ENCODE results near the gene KDSR.

KDSR gene

DNA sequence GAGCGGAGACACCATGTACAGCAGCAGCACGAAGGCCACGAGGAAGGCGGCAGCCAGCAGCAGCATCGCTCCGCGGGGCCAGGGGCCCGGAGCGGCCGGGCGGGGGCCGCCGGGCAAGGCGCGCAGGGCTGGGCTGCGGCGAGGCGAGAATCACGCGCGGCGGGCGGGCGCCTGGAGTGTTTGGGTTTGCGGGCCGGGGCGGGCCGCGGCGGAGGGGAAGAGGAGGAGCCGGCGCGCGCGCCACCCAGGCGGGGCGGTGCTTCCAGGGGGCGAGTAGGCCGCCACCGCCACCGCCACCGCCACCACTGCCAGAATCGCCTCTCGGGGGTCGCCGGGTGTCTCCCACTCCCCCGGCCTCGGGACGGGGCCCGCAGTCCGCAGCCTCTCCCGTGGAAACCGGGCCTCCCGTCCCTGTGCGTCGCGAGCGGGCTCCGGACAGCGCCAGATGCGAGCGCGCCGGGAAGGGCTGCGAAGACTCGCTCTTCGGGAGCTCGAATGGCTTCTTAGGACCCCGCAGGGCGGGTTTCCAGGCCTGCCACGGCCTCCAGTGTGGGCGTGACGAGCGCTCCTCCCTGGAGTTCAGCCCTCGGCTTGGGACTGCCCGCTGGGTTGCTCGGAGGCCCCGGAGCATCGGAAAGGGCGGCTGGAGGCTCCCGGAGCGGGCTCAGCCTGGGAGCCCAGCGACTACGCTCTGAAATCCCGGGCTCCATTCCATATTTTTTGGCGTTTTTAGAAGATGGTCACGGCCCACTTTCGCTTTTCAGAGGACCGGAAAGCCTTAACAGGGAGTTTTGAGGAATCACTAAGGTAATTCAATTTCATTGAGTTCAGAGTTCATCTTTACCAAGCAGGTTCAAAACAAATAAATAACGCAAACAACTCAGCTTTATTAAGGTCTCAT lies at the start of gene KDSR:
Gene KDSR (minus strand): TSS at position 154 of the 901 bp plus-strand sequence. CDS start 88 bp downstream, at position 66.
- peak within 1 kb of the TSS; percentile 89 for H3K9ac ChIP-seq (ENCODE audit: low read depth, low read length)
- H3K36me3 ChIP-seq (ENCODE audit: insufficient read depth, low read length) = peaks cover 7% of the 10 kb centered on the region; the same call in 1 of the 2 replicates
- H3K9me3 ChIP-seq (ENCODE audit: control insufficient read depth, insufficient read depth, low read length) = no peaks in the 10 kb centered on the region
- no peaks in the 10 kb centered on the region for H3K4me1 ChIP-seq (ENCODE audit: insufficient read depth, low read length)

GRCh38 chr18:63412953-63413352 lies 45.9 kb upstream of the KDSR start:
- H3K9ac ChIP-seq (ENCODE audit: low read depth, low read length) = no peak overlapping the region
- H3K36me3 ChIP-seq (ENCODE audit: insufficient read depth, low read length) = peaks cover 4% of the 10 kb centered on the region; the same call in 1 of the 2 replicates
- H3K9me3 ChIP-seq (ENCODE audit: control insufficient read depth, insufficient read depth, low read length) = no peaks in the 10 kb centered on the region
- no peaks in the 10 kb centered on the region for H3K4me1 ChIP-seq (ENCODE audit: insufficient read depth, low read length)

DNA sequence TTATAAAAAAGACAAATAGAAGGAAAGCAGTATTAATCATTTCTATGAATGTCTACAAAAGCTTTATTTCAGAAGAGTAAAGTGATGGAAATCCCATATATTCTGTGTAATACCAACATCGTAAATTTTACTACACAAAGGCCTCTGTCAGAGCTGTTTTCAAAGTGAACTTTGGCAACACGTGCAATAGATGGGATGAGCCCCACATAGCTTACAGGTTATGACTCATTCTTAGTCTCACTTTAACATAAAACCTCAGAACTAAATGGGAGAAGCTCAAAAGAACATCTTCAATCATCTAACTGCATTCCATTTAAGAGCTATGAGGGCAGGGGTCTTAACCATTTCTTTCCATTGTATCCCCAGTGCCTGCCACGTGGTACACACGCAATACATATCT lies 43.8 kb upstream of the KDSR start:
- Histone ChIP-seq H3K9ac (ENCODE audit: low read depth, low read length) (no peak overlapping the region), H3K36me3 (ENCODE audit: insufficient read depth, low read length) (peaks cover 4% of the 10 kb centered on the region; the same call in 1 of the 2 replicates)

GRCh38 chr18:63409301-63409700 lies 42.3 kb upstream of the KDSR start:
- H3K9ac ChIP-seq (ENCODE audit: low read depth, low read length) = no peak overlapping the region
- H3K4me1 ChIP-seq (ENCODE audit: insufficient read depth, low read length) = no peaks in the 10 kb centered on the region
- no peaks in the 10 kb centered on the region for H3K9me3 ChIP-seq (ENCODE audit: control insufficient read depth, insufficient read depth, low read length)
- H3K36me3 ChIP-seq (ENCODE audit: insufficient read depth, low read length) = peaks cover 4% of the 10 kb centered on the region; the same call in 1 of the 2 replicates

More for the DNA sequence above, 43.8 kb upstream of the KDSR start:
- no peaks in the 10 kb centered on the region for H3K4me1 ChIP-seq (ENCODE audit: insufficient read depth, low read length)
- H3K9me3 ChIP-seq (ENCODE audit: control insufficient read depth, insufficient read depth, low read length) = no peaks in the 10 kb centered on the region

DNA sequence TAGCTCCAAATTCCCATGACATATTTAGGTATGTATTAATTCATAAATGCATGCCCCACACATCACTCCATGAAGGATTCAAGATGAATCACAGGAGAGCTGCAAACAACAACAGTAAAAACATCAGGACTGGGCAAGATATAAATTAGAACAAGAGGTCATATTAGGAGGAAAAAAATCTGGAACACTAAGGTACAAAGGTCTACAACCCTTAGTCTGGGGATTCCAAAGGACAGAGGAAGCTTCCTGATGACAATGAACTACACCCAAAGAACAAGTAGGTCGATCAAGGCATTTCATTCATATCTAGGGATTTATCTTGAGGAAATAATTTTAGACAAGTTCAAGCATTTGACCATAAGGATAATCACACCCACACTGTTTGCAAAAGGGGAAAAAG lies 40.7 kb upstream of the KDSR start:
- H3K36me3 ChIP-seq (ENCODE audit: insufficient read depth, low read length) = peaks cover 4% of the 10 kb centered on the region; the same call in 1 of the 2 replicates
- H3K9ac ChIP-seq (ENCODE audit: low read depth, low read length) = no peak overlapping the region
- no peaks in the 10 kb centered on the region for H3K4me1 ChIP-seq (ENCODE audit: insufficient read depth, low read length)
- H3K9me3 ChIP-seq (ENCODE audit: control insufficient read depth, insufficient read depth, low read length) = no peaks in the 10 kb centered on the region

DNA sequence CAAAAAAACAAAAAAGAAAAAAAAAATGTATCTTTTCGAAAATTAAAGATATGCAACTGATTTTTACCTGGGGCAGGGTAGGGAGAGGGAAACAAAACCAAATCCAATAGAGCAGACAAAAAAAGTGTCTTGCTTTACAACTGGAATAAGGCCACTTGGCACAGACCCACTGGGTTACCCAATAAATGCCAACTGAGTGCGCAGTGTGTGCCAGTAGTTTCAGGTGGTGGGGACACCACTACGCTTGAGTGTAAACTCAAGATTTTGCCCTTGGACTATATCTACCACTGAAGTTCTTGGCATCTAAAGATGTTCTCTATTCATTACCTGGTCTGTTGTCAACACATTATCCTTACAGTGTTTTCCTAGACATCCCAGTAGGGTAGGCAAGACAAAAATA lies 39.0 kb upstream of the KDSR start:
- Histone ChIP-seq H3K9ac (ENCODE audit: low read depth, low read length) (no peak overlapping the region), H3K4me1 (ENCODE audit: insufficient read depth, low read length) (no peaks in the 10 kb centered on the region), H3K36me3 (ENCODE audit: insufficient read depth, low read length) (peaks cover 4% of the 10 kb centered on the region; the same call in 1 of the 2 replicates), H3K9me3 (ENCODE audit: control insufficient read depth, insufficient read depth, low read length) (no peaks in the 10 kb centered on the region)

- H3K9me3 ChIP-seq (ENCODE audit: control insufficient read depth, insufficient read depth, low read length) = no peaks in the 10 kb centered on the region
- no peak overlapping the region for H3K9ac ChIP-seq (ENCODE audit: low read depth, low read length)
- no peaks in the 10 kb centered on the region for H3K4me1 ChIP-seq (ENCODE audit: insufficient read depth, low read length)
- H3K36me3 ChIP-seq (ENCODE audit: insufficient read depth, low read length) = 0 out of 2 replicates have a peak, but pooled peaks cover 4% of the 10 kb centered on the region
Observed at GRCh38 chr18:63402246-63403162, 35.5 kb upstream of the KDSR start.

DNA sequence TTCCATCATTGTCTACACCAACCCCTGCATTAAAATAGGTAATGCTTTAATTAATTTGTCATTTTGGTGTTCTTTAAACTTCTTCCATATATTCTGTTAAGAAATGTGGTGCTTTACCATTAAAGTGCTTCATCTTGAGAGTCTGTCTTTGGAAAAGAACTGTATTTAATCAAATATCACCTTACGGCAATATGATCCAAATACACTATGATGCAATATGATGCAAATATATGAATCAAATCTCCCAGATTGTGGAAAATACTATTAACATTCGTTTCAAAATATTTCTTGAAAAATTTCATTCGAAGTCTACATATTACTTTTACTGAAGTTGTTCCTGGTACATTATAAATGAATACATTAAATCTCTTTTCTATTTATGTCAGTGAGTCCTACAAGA lies 32.3 kb upstream of the KDSR start:
- 0 out of 2 replicates have a peak, but pooled peaks cover 10% of the 10 kb centered on the region for H3K36me3 ChIP-seq (ENCODE audit: insufficient read depth, low read length)

GRCh38 chr18:63397349-63397748 lies 30.3 kb upstream of the KDSR start:
- H3K9me3 ChIP-seq (ENCODE audit: control insufficient read depth, insufficient read depth, low read length) = no peaks in the 10 kb centered on the region
- no peaks in the 10 kb centered on the region for H3K4me1 ChIP-seq (ENCODE audit: insufficient read depth, low read length)
- H3K36me3 ChIP-seq (ENCODE audit: insufficient read depth, low read length) = 0 out of 2 replicates have a peak, but pooled peaks cover 10% of the 10 kb centered on the region
- no peak overlapping the region for H3K9ac ChIP-seq (ENCODE audit: low read depth, low read length)

More for the DNA sequence above, 32.3 kb upstream of the KDSR start:
- H3K9ac ChIP-seq (ENCODE audit: low read depth, low read length) = no peak overlapping the region
- H3K9me3 ChIP-seq (ENCODE audit: control insufficient read depth, insufficient read depth, low read length) = no peaks in the 10 kb centered on the region
- H3K4me1 ChIP-seq (ENCODE audit: insufficient read depth, low read length) = no peaks in the 10 kb centered on the region

GRCh38 chr18:63395503-63395902 lies 28.5 kb upstream of the KDSR start:
- H3K36me3 ChIP-seq (ENCODE audit: insufficient read depth, low read length) = 0 out of 2 replicates have a peak, but pooled peaks cover 10% of the 10 kb centered on the region
- H3K9ac ChIP-seq (ENCODE audit: low read depth, low read length) = no peak overlapping the region
- no peaks in the 10 kb centered on the region for H3K4me1 ChIP-seq (ENCODE audit: insufficient read depth, low read length)
- H3K9me3 ChIP-seq (ENCODE audit: control insufficient read depth, insufficient read depth, low read length) = no peaks in the 10 kb centered on the region

GRCh38 chr18:63394954-63395353 lies 27.9 kb upstream of the KDSR start:
- Histone ChIP-seq H3K36me3 (ENCODE audit: insufficient read depth, low read length) (0 out of 2 replicates have a peak, but pooled peaks cover 10% of the 10 kb centered on the region), H3K4me1 (ENCODE audit: insufficient read depth, low read length) (no peaks in the 10 kb centered on the region), H3K9me3 (ENCODE audit: control insufficient read depth, insufficient read depth, low read length) (no peaks in the 10 kb centered on the region), H3K9ac (ENCODE audit: low read depth, low read length) (no peak overlapping the region)

- Histone ChIP-seq H3K9ac (ENCODE audit: low read depth, low read length) (no peak overlapping the region), H3K9me3 (ENCODE audit: control insufficient read depth, insufficient read depth, low read length) (no peaks in the 10 kb centered on the region), H3K4me1 (ENCODE audit: insufficient read depth, low read length) (no peaks in the 10 kb centered on the region), H3K36me3 (ENCODE audit: insufficient read depth, low read length) (no peaks in the 10 kb centered on the region; the same call in 1 of the 2 replicates)
Observed at GRCh38 chr18:63387861-63388260, 20.9 kb upstream of the KDSR start.

GRCh38 chr18:63382843-63383242 lies 15.8 kb upstream of the KDSR start:
- Histone ChIP-seq H3K9ac (ENCODE audit: low read depth, low read length) (no peak overlapping the region), H3K36me3 (ENCODE audit: insufficient read depth, low read length) (no peaks in the 10 kb centered on the region), H3K9me3 (ENCODE audit: control insufficient read depth, insufficient read depth, low read length) (no peaks in the 10 kb centered on the region), H3K4me1 (ENCODE audit: insufficient read depth, low read length) (0 out of 2 replicates have a peak, but pooled peaks cover 4% of the 10 kb centered on the region)

GRCh38 chr18:63379639-63379962 lies 12.6 kb upstream of the KDSR start:
- Histone ChIP-seq H3K9me3 (ENCODE audit: control insufficient read depth, insufficient read depth, low read length) (peaks cover 3% of the 10 kb centered on the region; the same call in 1 of the 2 replicates), H3K9ac (ENCODE audit: low read depth, low read length) (no peak overlapping the region), H3K4me1 (ENCODE audit: insufficient read depth, low read length) (0 out of 2 replicates have a peak, but pooled peaks cover 4% of the 10 kb centered on the region), H3K36me3 (ENCODE audit: insufficient read depth, low read length) (no peaks in the 10 kb centered on the region)

Data from ES-I3 (cell line).